Right lobe of liver (tissue), 4 donors: ENCODE results near the gene COMP.

Experiments
- POLR2A ChIP-seq: fragments of 450-650 bp; IDR thresholded peaks from one replicate; pipeline ENCODE4 v1.6.1; 2017; ENCODE audit warnings: antibody characterized with exemption, mild to moderate bottlenecking
- TF ChIP-seq, protein P1 (sequence below), 4 donors: fragments of 200-600 bp in 3 of 4; fragments of 450-650 bp in 1 of 4; IDR thresholded peaks; one replicate each; pipeline versions ENCODE4 v1.5.1 to v1.8.0; 2016 to 2022; ENCODE audit warnings: antibody characterized with exemption in 4 of 4, mild to moderate bottlenecking in 2 of 4
- donor health status: DM: no; HTN: no; CAD: no.
- donor health status: DM: no; HTN: no; CAD: no.
- donor health status: DM: no; HTN: yes; CAD: no.

GRCh38 chr19:18768997-18769891, 21.9 kb downstream of the COMP start:
- no peak for TF ChIP-seq POLR2A
- TF ChIP-seq, protein P1, sequence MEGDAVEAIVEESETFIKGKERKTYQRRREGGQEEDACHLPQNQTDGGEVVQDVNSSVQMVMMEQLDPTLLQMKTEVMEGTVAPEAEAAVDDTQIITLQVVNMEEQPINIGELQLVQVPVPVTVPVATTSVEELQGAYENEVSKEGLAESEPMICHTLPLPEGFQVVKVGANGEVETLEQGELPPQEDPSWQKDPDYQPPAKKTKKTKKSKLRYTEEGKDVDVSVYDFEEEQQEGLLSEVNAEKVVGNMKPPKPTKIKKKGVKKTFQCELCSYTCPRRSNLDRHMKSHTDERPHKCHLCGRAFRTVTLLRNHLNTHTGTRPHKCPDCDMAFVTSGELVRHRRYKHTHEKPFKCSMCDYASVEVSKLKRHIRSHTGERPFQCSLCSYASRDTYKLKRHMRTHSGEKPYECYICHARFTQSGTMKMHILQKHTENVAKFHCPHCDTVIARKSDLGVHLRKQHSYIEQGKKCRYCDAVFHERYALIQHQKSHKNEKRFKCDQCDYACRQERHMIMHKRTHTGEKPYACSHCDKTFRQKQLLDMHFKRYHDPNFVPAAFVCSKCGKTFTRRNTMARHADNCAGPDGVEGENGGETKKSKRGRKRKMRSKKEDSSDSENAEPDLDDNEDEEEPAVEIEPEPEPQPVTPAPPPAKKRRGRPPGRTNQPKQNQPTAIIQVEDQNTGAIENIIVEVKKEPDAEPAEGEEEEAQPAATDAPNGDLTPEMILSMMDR (IDR thresholded peaks at IDR 0.05): no peak
